K562 (cell line): ENCODE results near the gene C6orf47. TPM values are rescaled to one million over a fixed set of nuclear protein-coding genes. Genes with fewer than 3 reads are reported as not detected.

Experiments used
- ATAC-seq: fragments of 200-7000 bp; cut with Tn5 transposase; 3 replicates; pipeline ENCODE4 v1.9.1; 2020; ENCODE audit warnings: moderate library complexity
- BruUV-seq: library from RNA; stranded (reverse); fragments of 400-500 nt; replicated peaks from 2 replicates; lab custom pipeline; 2021; lab: Mats Ljungman, UMichigan
- CTCF ChIA-PET: fragments of 300-600 bp; formaldehyde crosslinking; extraction: SDS; loops from one replicate; lab custom pipeline; 2021; ENCODE audit warnings: low intra/inter-chr PET ratio; lab: Yijun Ruan, JAX
- POLR2A ChIA-PET: fragments of 300-600, 350-650 bp; sonication (Branson Sonifier 250); formaldehyde crosslinking; extraction: SDS; loops from one replicate; lab custom pipeline; 2021; ENCODE audit warnings: antibody characterized with exemption, inconsistent platforms; lab: Yijun Ruan, JAX
- DNase-seq, 4 experiments: peaks; one replicate each; pipeline versions ENCODE4 v3.0.0 to v3.0.0-alpha.2; 2011 to 2018; ENCODE audit warnings: low spot score in 3 of 4, mixed read lengths in 3 of 4; ENCODE audit errors: extremely low read depth in 1 of 4
- FAIRE-seq: peaks from 2 replicates; lab custom pipeline; 2011; peaks lifted over from hg19 to GRCh38; lab: Jason Lieb, UNC
- H2AFZ ChIP-seq: 2 replicates; pipeline ENCODE4 v1.6.0; 2011; ENCODE audit warnings: low read depth, low read length, control low read depth, inconsistent platforms
- H3K27ac ChIP-seq: fragments of 200-600 bp; 3 replicates; pipeline ENCODE4 v1.8.0; 2011; ENCODE audit warnings: low read depth, mild to moderate bottlenecking, control low read depth, inconsistent platforms, low read length, moderate library complexity, mixed read lengths; ENCODE audit errors: extremely low read depth
- H3K27me3 ChIP-seq, 2 experiments: fragments of 300-600 bp in 1 of 2; 2 replicates in 1 of 2; 3 replicates in 1 of 2; pipeline versions ENCODE4 v1.6.0 to v1.8.0; 2011; ENCODE audit warnings: inconsistent platforms in 2 of 2, low read length in 2 of 2, mild to moderate bottlenecking in 1 of 2, mixed read lengths in 1 of 2, moderate library complexity in 1 of 2; ENCODE audit not compliant: control insufficient read depth in 2 of 2, insufficient read depth in 2 of 2
- H3K36me3 ChIP-seq: fragments of 300-600 bp; 3 replicates; pipeline ENCODE4 v1.8.0; 2011; ENCODE audit warnings: mild to moderate bottlenecking, low read length, inconsistent platforms; ENCODE audit not compliant: control insufficient read depth, insufficient read depth
- H3K4me1 ChIP-seq, 2 experiments: fragments of 200-600 bp in 1 of 2; replicated peaks in 1 of 2; 2 replicates in 1 of 2; 3 replicates in 1 of 2; pipeline versions ENCODE4 v1.5.1 to v1.8.0; 2011; ENCODE audit warnings: inconsistent platforms in 2 of 2, low read length in 2 of 2, mild to moderate bottlenecking in 1 of 2, mixed read lengths in 1 of 2, moderate library complexity in 1 of 2; ENCODE audit not compliant: control insufficient read depth in 2 of 2, insufficient read depth in 2 of 2
- H3K4me2 ChIP-seq: 2 replicates; pipeline ENCODE4 v1.6.1; 2011; ENCODE audit warnings: low read length, control low read depth, inconsistent platforms, mixed read lengths; ENCODE audit not compliant: insufficient read depth
- H3K4me3 ChIP-seq: fragments of 200-600 bp; sonication (generic), shearing (Covaris generic); 2 replicates; pipeline ENCODE4 v1.5.1; 2016; ENCODE audit warnings: control low read depth, inconsistent platforms
- H3K79me2 ChIP-seq: fragments of 200-600 bp; 3 replicates; pipeline ENCODE4 v1.8.0; 2011; ENCODE audit warnings: low read length, inconsistent platforms; ENCODE audit not compliant: control insufficient read depth, insufficient read depth
- H3K9ac ChIP-seq, 2 experiments: 2 replicates each; pipeline versions ENCODE4 v1.6.0 to v1.6.1; 2011; ENCODE audit warnings: low read depth in 2 of 2, low read length in 2 of 2, control low read depth in 1 of 2, inconsistent platforms in 1 of 2, mild to moderate bottlenecking in 1 of 2, mixed read lengths in 1 of 2; ENCODE audit not compliant: insufficient read depth in 1 of 2
- H3K9me1 ChIP-seq: one replicate; pipeline ENCODE4 v1.6.0; 2011; ENCODE audit warnings: inconsistent platforms, mild to moderate bottlenecking, low read length, moderate library complexity; ENCODE audit not compliant: control insufficient read depth, insufficient read depth
- H3K9me3 ChIP-seq: replicated peaks from 2 replicates; pipeline ENCODE4 v1.5.1; 2011; ENCODE audit warnings: low read depth, low read length, inconsistent platforms; ENCODE audit not compliant: control insufficient read depth, insufficient read depth
- H4K20me1 ChIP-seq: replicated peaks from 2 replicates; pipeline ENCODE4 v1.6.1; 2011; ENCODE audit warnings: low read length, inconsistent platforms, mixed read lengths; ENCODE audit not compliant: control insufficient read depth, insufficient read depth
- POLR2G ChIP-seq: fragments of 200-400 bp; formaldehyde crosslinking; IDR thresholded peaks from 2 replicates; pipeline ENCODE4 v1.6.1; 2017; ENCODE audit warnings: low read depth, mild to moderate bottlenecking, antibody characterized with exemption, low read length, moderate library complexity
- RBFOX2 ChIP-seq: fragments of 200-400 bp; formaldehyde crosslinking; IDR thresholded peaks from 2 replicates; pipeline ENCODE4 v1.6.1; 2017; ENCODE audit warnings: low read depth, mild to moderate bottlenecking, low read length, moderate library complexity
- ZNF785 ChIP-seq: fragments of 250-450 bp; sonication (Bioruptor Pico); IDR thresholded peaks from 2 replicates; pipeline ENCODE4 v1.4.0; 2020; ENCODE audit warnings: mild to moderate bottlenecking
- WGBS: fragments of 100-300 bp; shearing (Covaris generic); methylation state at CpG from one replicate; pipeline ENCODE4 v1.1.6; 2016; ENCODE audit warnings: low coverage, mixed read lengths; ENCODE audit not compliant: insufficient coverage; ENCODE audit errors: missing lambda C conversion rate; 5-methylcytosine and 5-hydroxymethylcytosine counted together
- in situ Hi-C: fragments of 300-500 bp; cut with MboI; formaldehyde crosslinking; loops from 4 replicates; pipeline ENCODE4 v1.15.0; 2018; ENCODE audit warnings: inconsistent platforms, mixed read lengths
- intact Hi-C: fragments of 100-400 bp; cut with micrococcal nuclease; formaldehyde crosslinking; loops from 2 replicates; pipeline ENCODE4 v1.14.2; 2022
- polyA plus RNA-seq, 8 experiments: library from polyadenylated mRNA; depleted of rRNA in 4 of 8; stranded (reverse) in 5 of 8; unstranded in 3 of 8; fragments of >200 nt; fragmentation: Nextera tagmentation in 2 of 8; fragmentation: Illumina TruSeq in 1 of 8; extraction: Ambion mirVana in 2 of 8; extraction: Trizol in 1 of 8; gene quantifications; 2 replicates each; pipeline versions ENCODE4 v1.2.1 to v1.2.3, GENCODE V29; 2011 to 2014; ENCODE audit warnings: inconsistent platforms in 1 of 8, missing spikeins in 1 of 8
- total RNA-seq, 7 experiments: library from RNA; depleted of rRNA in 6 of 7; stranded (reverse); fragments of >200 nt in 6 of 7; fragmentation: Illumina TruSeq in 2 of 7; extraction: Trizol in 2 of 7; gene quantifications; 2 replicates each; pipeline versions ENCODE4 v1.2.1 to v1.2.3, GENCODE V29; 2011 to 2021; ENCODE audit warnings: low replicate concordance in 1 of 7

The C6orf47 gene
- total and polyA plus RNA-seq, 9 of the 15 experiments (the other 6 are each of a cell fraction or from before 2014, with no cell fraction given): 0.14 to 43.8 (median 27.0) TPM

DNA sequence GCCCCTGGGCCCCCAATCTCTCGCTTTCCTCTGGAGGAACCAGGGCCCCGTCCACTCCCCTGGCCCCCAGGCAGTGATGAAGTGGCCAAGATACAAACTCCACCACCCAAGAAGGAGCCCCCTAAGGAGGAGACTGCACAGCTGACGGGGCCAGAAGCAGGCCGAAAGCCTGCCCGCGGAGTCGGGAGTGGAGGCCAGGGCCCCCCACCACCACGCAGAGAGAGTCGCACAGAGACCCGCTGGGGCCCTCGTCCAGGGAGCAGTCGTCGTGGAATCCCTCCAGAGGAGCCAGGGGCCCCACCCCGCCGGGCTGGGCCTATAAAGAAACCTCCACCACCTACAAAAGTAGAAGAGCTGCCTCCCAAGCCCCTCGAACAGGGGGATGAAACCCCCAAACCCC lies 29.4 kb downstream of the C6orf47 start:
- Histone ChIP-seq H3K4me1 (peaks cover 0 to 22% of the 10 kb centered on the region in 2 experiments; a peak in 1 of 5 replicates), H3K27me3 (no peaks in the 10 kb centered on the region), H3K9me3 (no peaks in the 10 kb centered on the region), H3K4me2 (no peak overlapping the region), H3K4me3 (no peak overlapping the region), H3K27ac (no peak overlapping the region), H3K9me1 (no peaks in the 10 kb centered on the region), H4K20me1 (peaks cover 24% of the 10 kb centered on the region)
- BruUV-seq: TSS peak; percentile 13
- FAIRE-seq (no peak), ATAC-seq (peak; percentile 6)
- intact Hi-C loops: no loop called here
- POLR2A ChIA-PET: interaction anchor here (0.8 to 14.8 kb wide), 3 partner anchors 5 to 21 kb away, joined by 10 to 274 read pairs (median 274); partner anchors contain the start of genes BAG6 and PRRC2A
- 92% methylated on average over 15 of the region's 16 CpGs for WGBS
- in situ Hi-C loops: no loop called here
- CTCF ChIA-PET: interaction anchor here (0.5 kb wide), 1 partner anchor 202 kb away, joined by 3 read pairs; no protein-coding TSS in a partner anchor
- TF ChIP-seq POLR2G (peak; percentile 73), RBFOX2 (peak; percentile 60; the same call in 1 of the 2 replicates), ZNF785 (CRISPR knock-in tag) (no peak)
- TF ChIP-seq, all 486 proteins: peak for 2
- no peak overlapping the region for H3K9ac ChIP-seq
- no peak for DNase-seq
- H3K79me2 ChIP-seq: peaks cover 26% of the 10 kb centered on the region
- H3K36me3 ChIP-seq: peaks cover 100% of the 10 kb centered on the region
- no peak overlapping the region for H2AFZ ChIP-seq
